Measurements from ENCODE around the gene CNTLN. TPM values are rescaled to one million over a fixed set of nuclear protein-coding genes. Genes with fewer than 3 reads are reported as not detected.

The CNTLN gene
- total and polyA plus RNA-seq, 2 experiments from 2014 or later: 17.7 to 21.8 TPM

DNA sequence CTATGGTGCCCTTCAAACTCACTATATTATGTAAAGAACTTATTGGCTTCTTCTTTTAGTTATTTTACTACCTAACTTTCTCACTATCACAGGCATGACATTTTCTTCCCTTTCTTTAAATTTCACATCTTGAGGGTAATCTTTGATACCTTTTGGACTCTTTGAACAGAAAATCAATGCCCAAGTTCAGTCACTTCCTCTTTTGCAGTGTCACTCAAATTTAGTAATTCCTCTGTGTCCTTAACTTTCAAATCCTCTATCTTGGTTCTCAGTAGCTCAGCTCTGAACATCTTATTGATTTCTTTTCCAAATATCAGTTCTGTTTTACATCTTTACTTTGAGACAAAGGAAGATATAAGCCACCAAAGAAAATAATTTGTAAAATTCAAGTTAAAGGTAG lies 25.5 kb downstream of the CNTLN start (continued):
- TF ChIP-seq, protein P1, sequence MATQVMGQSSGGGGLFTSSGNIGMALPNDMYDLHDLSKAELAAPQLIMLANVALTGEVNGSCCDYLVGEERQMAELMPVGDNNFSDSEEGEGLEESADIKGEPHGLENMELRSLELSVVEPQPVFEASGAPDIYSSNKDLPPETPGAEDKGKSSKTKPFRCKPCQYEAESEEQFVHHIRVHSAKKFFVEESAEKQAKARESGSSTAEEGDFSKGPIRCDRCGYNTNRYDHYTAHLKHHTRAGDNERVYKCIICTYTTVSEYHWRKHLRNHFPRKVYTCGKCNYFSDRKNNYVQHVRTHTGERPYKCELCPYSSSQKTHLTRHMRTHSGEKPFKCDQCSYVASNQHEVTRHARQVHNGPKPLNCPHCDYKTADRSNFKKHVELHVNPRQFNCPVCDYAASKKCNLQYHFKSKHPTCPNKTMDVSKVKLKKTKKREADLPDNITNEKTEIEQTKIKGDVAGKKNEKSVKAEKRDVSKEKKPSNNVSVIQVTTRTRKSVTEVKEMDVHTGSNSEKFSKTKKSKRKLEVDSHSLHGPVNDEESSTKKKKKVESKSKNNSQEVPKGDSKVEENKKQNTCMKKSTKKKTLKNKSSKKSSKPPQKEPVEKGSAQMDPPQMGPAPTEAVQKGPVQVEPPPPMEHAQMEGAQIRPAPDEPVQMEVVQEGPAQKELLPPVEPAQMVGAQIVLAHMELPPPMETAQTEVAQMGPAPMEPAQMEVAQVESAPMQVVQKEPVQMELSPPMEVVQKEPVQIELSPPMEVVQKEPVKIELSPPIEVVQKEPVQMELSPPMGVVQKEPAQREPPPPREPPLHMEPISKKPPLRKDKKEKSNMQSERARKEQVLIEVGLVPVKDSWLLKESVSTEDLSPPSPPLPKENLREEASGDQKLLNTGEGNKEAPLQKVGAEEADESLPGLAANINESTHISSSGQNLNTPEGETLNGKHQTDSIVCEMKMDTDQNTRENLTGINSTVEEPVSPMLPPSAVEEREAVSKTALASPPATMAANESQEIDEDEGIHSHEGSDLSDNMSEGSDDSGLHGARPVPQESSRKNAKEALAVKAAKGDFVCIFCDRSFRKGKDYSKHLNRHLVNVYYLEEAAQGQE (IDR thresholded peaks at IDR 0.05; ENCODE audit: unreplicated experiment): no peak
- TF ChIP-seq POLR2AphosphoS5 (IDR thresholded peaks at IDR 0.05; ENCODE audit: low read depth): no peak
- TF ChIP-seq EZH2 (IDR thresholded peaks at IDR 0.05; ENCODE audit: low read depth, unreplicated experiment): no peak
- no peak for TF ChIP-seq CREB1 (CRISPR knock-in tag; IDR thresholded peaks at IDR 0.05; ENCODE audit: low read depth)

DNA sequence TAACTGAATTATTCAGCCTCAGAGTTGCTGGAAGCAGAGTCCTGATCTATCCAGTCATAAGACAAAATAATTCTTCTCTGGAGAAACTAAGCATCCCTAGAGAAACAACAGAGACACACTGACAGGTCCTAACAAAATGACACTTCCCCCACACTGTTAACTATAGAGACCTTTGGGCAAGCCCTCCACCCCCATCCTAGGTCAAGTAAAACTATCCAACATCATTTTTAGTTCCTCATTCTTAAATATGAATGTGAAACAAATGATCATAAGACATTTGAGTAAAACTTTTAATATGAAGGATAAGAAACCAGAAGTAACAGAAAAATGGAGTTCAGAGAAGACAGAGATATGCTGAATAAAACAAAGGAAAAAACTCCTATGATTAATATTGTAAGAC lies 30.9 kb downstream of the CNTLN start:
- Mint-ChIP-seq H3K36me3 (ENCODE audit: low read depth) (peaks cover 15% of the 10 kb centered on the region; the same call in 1 of the 3 replicates), H3K27me3 (ENCODE audit: insufficient read depth, low read depth, poor library complexity) (peaks cover 2% of the 10 kb centered on the region), H3K4me1 (no peaks in the 10 kb centered on the region), H3K9me3 (peaks cover 6% of the 10 kb centered on the region; the same call in 1 of the 3 replicates), H3K27ac (no peak overlapping the region), H3K4me3 (no peak overlapping the region)
- Histone ChIP-seq H3F3A (replicated peaks; ENCODE audit: low read depth) (no peaks in the 10 kb centered on the region), H3K4me2 (no peak overlapping the region), H3K79me2 (replicated peaks; ENCODE audit: insufficient read depth) (peaks cover 16% of the 10 kb centered on the region), H3K9me2 (ENCODE audit: insufficient read depth) (no peaks in the 10 kb centered on the region), H4K20me1 (replicated peaks; ENCODE audit: insufficient read depth) (no peaks in the 10 kb centered on the region), H3K36me3 (ENCODE audit: insufficient read depth) (no peaks in the 10 kb centered on the region), H3K4me3 (no peak overlapping the region), H2AFZ (no peak overlapping the region), H3K27ac (ENCODE audit: low read depth) (no peak overlapping the region), H3K27me3 (ENCODE audit: insufficient read depth) (no peaks in the 10 kb centered on the region), H3K4me1 (ENCODE audit: insufficient read depth) (no peaks in the 10 kb centered on the region)
- ATAC-seq (no peak), DNase-seq (ENCODE audit: low spot score) (no peak)
- TF ChIP-seq ZNF114 (CRISPR knock-in tag; IDR thresholded peaks at IDR 0.05) (no peak), NANOG (IDR thresholded peaks at IDR 0.05; ENCODE audit: borderline replicate concordance) (no peak), POLR2AphosphoS5 (IDR thresholded peaks at IDR 0.05; ENCODE audit: low read depth) (no peak), EZH2 (IDR thresholded peaks at IDR 0.05; ENCODE audit: low read depth, unreplicated experiment) (no peak), CREB1 (CRISPR knock-in tag; IDR thresholded peaks at IDR 0.05; ENCODE audit: low read depth) (no peak), STAT1 (IDR thresholded peaks at IDR 0.05; ENCODE audit: unreplicated experiment) (no peak), JUNB (IDR thresholded peaks at IDR 0.05; ENCODE audit: unreplicated experiment) (no peak), ZNF331 (CRISPR knock-in tag; IDR thresholded peaks at IDR 0.05; ENCODE audit: low read depth) (no peak), EZH2phosphoT487 (IDR thresholded peaks at IDR 0.05; ENCODE audit: unreplicated experiment) (no peak)
- TF ChIP-seq, protein P2, sequence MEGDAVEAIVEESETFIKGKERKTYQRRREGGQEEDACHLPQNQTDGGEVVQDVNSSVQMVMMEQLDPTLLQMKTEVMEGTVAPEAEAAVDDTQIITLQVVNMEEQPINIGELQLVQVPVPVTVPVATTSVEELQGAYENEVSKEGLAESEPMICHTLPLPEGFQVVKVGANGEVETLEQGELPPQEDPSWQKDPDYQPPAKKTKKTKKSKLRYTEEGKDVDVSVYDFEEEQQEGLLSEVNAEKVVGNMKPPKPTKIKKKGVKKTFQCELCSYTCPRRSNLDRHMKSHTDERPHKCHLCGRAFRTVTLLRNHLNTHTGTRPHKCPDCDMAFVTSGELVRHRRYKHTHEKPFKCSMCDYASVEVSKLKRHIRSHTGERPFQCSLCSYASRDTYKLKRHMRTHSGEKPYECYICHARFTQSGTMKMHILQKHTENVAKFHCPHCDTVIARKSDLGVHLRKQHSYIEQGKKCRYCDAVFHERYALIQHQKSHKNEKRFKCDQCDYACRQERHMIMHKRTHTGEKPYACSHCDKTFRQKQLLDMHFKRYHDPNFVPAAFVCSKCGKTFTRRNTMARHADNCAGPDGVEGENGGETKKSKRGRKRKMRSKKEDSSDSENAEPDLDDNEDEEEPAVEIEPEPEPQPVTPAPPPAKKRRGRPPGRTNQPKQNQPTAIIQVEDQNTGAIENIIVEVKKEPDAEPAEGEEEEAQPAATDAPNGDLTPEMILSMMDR (conservative IDR thresholded peaks at IDR 0.05; ENCODE audit: low read depth in 2 of 2): no peak
- TF ChIP-seq, protein P3, sequence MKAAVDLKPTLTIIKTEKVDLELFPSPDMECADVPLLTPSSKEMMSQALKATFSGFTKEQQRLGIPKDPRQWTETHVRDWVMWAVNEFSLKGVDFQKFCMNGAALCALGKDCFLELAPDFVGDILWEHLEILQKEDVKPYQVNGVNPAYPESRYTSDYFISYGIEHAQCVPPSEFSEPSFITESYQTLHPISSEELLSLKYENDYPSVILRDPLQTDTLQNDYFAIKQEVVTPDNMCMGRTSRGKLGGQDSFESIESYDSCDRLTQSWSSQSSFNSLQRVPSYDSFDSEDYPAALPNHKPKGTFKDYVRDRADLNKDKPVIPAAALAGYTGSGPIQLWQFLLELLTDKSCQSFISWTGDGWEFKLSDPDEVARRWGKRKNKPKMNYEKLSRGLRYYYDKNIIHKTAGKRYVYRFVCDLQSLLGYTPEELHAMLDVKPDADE (IDR thresholded peaks at IDR 0.05): no peak
- TF ChIP-seq, protein P4, sequence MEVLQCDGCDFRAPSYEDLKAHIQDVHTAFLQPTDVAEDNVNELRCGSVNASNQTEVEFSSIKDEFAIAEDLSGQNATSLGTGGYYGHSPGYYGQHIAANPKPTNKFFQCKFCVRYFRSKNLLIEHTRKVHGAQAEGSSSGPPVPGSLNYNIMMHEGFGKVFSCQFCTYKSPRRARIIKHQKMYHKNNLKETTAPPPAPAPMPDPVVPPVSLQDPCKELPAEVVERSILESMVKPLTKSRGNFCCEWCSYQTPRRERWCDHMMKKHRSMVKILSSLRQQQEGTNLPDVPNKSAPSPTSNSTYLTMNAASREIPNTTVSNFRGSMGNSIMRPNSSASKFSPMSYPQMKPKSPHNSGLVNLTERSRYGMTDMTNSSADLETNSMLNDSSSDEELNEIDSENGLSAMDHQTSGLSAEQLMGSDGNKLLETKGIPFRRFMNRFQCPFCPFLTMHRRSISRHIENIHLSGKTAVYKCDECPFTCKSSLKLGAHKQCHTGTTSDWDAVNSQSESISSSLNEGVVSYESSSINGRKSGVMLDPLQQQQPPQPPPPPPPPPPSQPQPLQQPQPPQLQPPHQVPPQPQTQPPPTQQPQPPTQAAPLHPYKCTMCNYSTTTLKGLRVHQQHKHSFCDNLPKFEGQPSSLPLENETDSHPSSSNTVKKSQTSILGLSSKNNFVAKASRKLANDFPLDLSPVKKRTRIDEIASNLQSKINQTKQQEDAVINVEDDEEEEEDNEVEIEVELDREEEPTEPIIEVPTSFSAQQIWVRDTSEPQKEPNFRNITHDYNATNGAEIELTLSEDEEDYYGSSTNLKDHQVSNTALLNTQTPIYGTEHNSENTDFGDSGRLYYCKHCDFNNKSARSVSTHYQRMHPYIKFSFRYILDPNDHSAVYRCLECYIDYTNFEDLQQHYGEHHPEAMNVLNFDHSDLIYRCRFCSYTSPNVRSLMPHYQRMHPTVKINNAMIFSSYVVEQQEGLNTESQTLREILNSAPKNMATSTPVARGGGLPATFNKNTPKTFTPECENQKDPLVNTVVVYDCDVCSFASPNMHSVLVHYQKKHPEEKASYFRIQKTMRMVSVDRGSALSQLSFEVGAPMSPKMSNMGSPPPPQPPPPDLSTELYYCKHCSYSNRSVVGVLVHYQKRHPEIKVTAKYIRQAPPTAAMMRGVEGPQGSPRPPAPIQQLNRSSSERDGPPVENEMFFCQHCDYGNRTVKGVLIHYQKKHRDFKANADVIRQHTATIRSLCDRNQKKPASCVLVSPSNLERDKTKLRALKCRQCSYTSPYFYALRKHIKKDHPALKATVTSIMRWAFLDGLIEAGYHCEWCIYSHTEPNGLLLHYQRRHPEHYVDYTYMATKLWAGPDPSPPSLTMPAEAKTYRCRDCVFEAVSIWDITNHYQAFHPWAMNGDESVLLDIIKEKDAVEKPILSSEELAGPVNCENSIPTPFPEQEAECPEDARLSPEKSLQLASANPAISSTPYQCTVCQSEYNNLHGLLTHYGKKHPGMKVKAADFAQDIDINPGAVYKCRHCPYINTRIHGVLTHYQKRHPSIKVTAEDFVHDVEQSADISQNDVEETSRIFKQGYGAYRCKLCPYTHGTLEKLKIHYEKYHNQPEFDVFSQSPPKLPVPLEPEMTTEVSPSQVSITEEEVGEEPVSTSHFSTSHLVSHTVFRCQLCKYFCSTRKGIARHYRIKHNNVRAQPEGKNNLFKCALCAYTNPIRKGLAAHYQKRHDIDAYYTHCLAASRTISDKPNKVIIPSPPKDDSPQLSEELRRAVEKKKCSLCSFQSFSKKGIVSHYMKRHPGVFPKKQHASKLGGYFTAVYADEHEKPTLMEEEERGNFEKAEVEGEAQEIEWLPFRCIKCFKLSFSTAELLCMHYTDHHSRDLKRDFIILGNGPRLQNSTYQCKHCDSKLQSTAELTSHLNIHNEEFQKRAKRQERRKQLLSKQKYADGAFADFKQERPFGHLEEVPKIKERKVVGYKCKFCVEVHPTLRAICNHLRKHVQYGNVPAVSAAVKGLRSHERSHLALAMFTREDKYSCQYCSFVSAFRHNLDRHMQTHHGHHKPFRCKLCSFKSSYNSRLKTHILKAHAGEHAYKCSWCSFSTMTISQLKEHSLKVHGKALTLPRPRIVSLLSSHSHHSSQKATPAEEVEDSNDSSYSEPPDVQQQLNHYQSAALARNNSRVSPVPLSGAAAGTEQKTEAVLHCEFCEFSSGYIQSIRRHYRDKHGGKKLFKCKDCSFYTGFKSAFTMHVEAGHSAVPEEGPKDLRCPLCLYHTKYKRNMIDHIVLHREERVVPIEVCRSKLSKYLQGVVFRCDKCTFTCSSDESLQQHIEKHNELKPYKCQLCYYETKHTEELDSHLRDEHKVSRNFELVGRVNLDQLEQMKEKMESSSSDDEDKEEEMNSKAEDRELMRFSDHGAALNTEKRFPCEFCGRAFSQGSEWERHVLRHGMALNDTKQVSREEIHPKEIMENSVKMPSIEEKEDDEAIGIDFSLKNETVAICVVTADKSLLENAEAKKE (CRISPR knock-in tag; IDR thresholded peaks at IDR 0.05): no peak
